ENCODE results near the gene C1orf210. TPM values are rescaled to one million over a fixed set of nuclear protein-coding genes. Genes with fewer than 3 reads are reported as not detected.
A peak's percentile ranks its signal among the peaks of the same experiment; 100 is the strongest.

The C1orf210 gene
- total RNA-seq, result not detected
- polyA plus RNA-seq, result not detected
- long read RNA-seq, donor 1, result 0 reads
- long read RNA-seq, donor 2, partial matches to known transcripts, result 0 of 3 reads
- long read RNA-seq, donor 2, other reads (novel, unspliced or antisense), result 0 of 3 reads

GRCh38 chr1:43285269-43285990, at the start of gene C1orf210:
C1orf210 (minus strand) TSS chr1:43285581; CDS start chr1:43283270, 2,311 bp downstream.
- peaks cover 0 to 3% (median 0%) of the 10 kb centered on the region in 6 donors for H3K4me1 ChIP-seq
- H3K4me3 ChIP-seq, result no peak within 1 kb of the TSS
- H3K9me3 ChIP-seq, result no peaks in the 10 kb centered on the region
- peak; percentile 67 for DNase-seq
- intact Hi-C loops (cut with DNase I; ENCODE audit: low total_unique reads), result no loop called here
- no peaks in the 10 kb centered on the region for H3K36me3 ChIP-seq
- TF ChIP-seq CTCF (IDR thresholded peaks at IDR 0.05 in 8 of 11, conservative IDR thresholded peaks at IDR 0.05 in 3 of 11) (no peak), POLR2AphosphoS5 (IDR thresholded peaks at IDR 0.05) (no peak), POLR2A (IDR thresholded peaks at IDR 0.05) (no peak)
- WGBS, 5 donors, result 69 to 85% (median 81%) methylated on average over 15 to 19 of the region's 19 CpGs
- no peaks in the 10 kb centered on the region for H3K27me3 ChIP-seq (replicated peaks in 1 of 7)
- H3K27ac ChIP-seq, result no peak within 1 kb of the TSS

- Histone ChIP-seq H3K27ac (no peak overlapping the region), H3K36me3 (no peaks in the 10 kb centered on the region), H3K27me3 (replicated peaks in 1 of 7) (no peaks in the 10 kb centered on the region), H3K4me3 (no peak overlapping the region), H3K4me1 (peaks cover 0 to 16% (median 12%) of the 10 kb centered on the region in 6 donors), H3K9me3 (no peaks in the 10 kb centered on the region)
- TF ChIP-seq POLR2AphosphoS5 (IDR thresholded peaks at IDR 0.05) (no peak), POLR2A (IDR thresholded peaks at IDR 0.05) (no peak), CTCF (IDR thresholded peaks at IDR 0.05 in 8 of 11, conservative IDR thresholded peaks at IDR 0.05 in 3 of 11) (no peak)
- intact Hi-C loops (cut with DNase I; ENCODE audit: low total_unique reads), result no loop called here
- no peak for DNase-seq
- 70 to 81% (median 72%) methylated on average over 7 of the region's 7 CpGs for WGBS, 5 donors
Observed at GRCh38 chr1:43334453-43335205, 49.2 kb upstream of the C1orf210 start.

GRCh38 chr1:43331688-43332087, 46.3 kb upstream of the C1orf210 start:
- H3K27me3 ChIP-seq (replicated peaks in 1 of 7), result no peaks in the 10 kb centered on the region
- WGBS, 5 donors, result 94 to 96% (median 95%) methylated on average over 5 of the region's 5 CpGs

More at GRCh38 chr1:43331688-43332087, 46.3 kb upstream of the C1orf210 start:
- H3K9me3 ChIP-seq, result peaks cover 0 to 16% (median 11%) of the 10 kb centered on the region in 8 donors
- intact Hi-C loops (cut with DNase I; ENCODE audit: low total_unique reads), result no loop called here
- H3K27ac ChIP-seq, result no peak overlapping the region
- peaks cover 0 to 20% (median 14%) of the 10 kb centered on the region in 6 donors for H3K4me1 ChIP-seq
- no peak for DNase-seq
- H3K4me3 ChIP-seq, result no peak overlapping the region
- no peaks in the 10 kb centered on the region for H3K36me3 ChIP-seq
- no peak for TF ChIP-seq POLR2AphosphoS5 (IDR thresholded peaks at IDR 0.05)
- TF ChIP-seq CTCF (IDR thresholded peaks at IDR 0.05 in 8 of 11, conservative IDR thresholded peaks at IDR 0.05 in 3 of 11), result no peak
- TF ChIP-seq POLR2A (IDR thresholded peaks at IDR 0.05), result no peak

All from spleen (tissue), 13 donors.